ENCODE measurements around the gene ABAT.
A peak's percentile ranks its signal among the peaks of the same experiment; 100 is the strongest.
"Not testable (repeated sequence)": the region's sequence is repeated elsewhere in the genome, so short reads cannot be mapped to it uniquely, and the experiment has no call there.

The ABAT gene

DNA sequence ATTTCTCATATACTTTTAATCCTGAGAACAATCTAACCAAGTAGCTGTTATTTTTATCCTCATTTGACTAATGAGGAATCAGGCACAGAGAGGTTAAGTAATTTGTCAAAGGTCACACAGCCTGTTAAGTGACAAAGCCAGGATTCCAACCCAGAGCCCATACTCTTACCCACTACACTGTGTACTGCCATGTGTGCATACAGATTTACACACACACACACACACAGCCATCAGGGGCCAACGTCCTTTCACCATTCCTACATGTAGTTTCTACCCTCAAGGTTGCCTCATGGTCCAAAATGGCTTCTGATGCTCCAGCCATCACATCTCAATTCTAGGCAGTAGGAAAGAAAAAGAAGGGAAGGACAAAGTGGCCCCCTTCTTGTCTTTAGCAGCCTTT, 100.9 kb downstream of the ABAT start:
- DNase-seq (ENCODE audit: low spot score) = no peak
- no peak for FAIRE-seq

DNA sequence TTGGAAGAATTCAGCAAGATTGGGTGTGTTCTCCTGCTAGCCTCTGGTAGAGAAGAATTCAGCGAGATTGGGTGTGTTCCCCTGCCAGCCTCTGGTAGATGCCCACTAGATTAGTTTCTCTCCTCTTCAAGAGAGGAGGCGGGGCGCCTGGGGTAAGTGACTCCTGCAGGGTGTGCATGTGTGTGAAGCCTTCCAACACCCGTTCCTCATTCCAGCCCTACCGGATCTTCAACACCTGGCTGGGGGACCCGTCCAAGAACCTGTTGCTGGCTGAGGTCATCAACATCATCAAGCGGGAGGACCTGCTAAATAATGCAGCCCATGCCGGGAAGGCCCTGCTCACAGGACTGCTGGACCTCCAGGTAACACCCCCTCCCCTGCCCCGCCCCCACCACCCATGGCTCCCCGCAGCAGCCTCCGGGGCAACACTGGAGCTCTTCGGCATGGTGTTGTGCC, 101.7 kb downstream of the ABAT start:
- no peak for DNase-seq (ENCODE audit: low spot score)

DNA sequence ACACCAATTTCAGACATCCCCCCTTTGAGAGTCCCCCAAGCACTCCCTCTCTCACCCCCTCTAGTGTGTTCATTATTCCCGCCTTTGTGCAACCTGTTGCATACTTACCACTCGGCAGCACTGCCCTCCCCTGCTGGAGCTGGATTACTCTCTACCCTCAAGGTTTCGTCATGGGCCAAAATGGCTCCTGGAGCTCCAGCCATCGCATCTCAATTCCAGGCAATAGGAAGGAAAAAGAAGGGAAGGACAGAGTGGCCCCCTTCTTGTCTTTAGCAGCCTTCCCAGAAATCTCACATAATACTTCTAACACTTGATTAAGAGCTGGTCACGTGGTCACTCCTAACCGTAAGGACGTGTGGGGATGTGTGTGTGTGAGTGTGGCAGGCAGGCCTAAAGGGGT, 102.8 kb downstream of the ABAT start:
- FAIRE-seq = no peak
- no peak for DNase-seq (ENCODE audit: low spot score)

More for the DNA sequence above, 101.7 kb downstream of the ABAT start:
- FAIRE-seq = no peak

DNA sequence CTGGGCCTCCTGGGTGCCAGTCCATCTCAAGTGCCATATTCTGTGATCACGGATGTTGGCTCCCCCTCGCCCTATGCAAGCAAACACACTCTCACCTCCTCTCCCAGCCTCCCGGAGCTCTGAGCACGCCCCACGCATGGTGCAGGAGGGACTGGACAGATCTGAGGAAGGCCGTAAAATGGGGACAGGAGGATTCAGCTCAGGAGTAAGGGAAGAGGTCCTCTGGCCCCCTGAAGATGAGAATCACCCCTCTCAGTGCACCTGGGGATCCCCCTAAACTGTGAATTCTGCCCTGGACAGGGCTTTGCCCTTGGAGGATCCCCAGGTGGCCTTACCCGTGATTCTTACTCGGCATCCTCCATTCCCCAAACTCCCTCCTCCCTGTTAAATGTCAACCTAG, 107.4 kb downstream of the ABAT start:
- FAIRE-seq = no peak

DNA sequence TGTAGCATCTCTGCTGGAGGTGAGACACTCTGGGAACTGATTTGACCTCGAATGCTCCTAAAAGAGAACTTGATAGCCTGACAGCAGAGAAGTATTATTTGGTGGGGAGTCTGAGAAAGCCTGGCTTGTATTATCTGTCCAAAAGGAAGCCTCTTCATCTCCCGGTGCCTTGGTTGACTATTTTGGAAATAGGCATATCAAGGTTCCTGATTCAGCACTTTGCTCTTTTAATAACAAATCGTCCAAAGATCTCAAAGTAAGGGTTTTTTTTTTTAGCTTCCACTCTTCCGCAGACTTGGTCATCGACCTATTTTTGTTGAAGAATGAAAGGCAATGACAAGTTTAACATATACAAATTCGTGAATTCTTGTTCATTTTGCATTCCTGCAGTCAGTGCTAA, 108.3 kb downstream of the ABAT start:
- no peak for FAIRE-seq
- DNase-seq (ENCODE audit: low spot score) = no peak

More for the DNA sequence above, 107.4 kb downstream of the ABAT start:
- DNase-seq (ENCODE audit: low spot score) = no peak

DNA sequence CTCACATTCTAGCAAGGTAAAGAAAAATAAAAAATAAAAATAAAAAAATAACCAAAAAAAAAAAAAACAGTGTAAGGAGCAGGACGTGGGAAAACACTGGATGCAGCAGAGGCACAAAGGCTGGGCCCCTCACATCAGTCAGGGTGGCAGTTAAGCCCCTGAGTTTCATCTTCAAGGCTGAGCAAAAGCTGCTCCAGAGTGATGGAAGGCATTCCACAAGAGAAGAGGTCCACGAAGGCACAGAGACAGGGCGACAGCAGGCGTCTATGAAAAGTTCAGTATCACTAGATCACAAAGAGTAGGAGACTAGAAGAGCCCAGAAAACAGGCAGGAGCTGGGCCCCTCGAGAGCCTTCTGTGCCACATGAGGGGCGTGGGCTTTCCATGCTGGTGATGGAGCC, 111.0 kb downstream of the ABAT start:
- no peak for DNase-seq (ENCODE audit: low spot score)
- no peak for FAIRE-seq

DNA sequence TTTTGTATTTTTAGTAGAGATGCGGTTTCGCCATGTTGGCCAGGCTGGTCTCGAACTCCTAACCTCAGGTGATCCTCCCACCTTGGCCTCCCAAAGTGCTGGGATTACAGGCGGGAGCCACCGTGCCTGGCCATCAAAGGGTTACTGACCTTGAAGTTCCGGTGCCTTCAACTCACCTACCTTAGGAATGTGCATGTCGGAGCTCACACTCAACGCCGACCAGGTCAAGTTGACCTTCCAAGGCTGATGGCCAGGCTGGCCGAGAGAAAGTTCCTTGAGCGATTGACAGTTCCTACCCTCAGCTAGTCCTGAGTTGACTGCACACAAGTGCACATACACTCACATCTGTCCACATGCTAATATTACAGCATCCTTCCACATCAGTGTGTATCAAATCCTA, 111.9 kb downstream of the ABAT start:
- FAIRE-seq; DNase-seq (ENCODE audit: low spot score): not testable (repeated sequence)

DNA sequence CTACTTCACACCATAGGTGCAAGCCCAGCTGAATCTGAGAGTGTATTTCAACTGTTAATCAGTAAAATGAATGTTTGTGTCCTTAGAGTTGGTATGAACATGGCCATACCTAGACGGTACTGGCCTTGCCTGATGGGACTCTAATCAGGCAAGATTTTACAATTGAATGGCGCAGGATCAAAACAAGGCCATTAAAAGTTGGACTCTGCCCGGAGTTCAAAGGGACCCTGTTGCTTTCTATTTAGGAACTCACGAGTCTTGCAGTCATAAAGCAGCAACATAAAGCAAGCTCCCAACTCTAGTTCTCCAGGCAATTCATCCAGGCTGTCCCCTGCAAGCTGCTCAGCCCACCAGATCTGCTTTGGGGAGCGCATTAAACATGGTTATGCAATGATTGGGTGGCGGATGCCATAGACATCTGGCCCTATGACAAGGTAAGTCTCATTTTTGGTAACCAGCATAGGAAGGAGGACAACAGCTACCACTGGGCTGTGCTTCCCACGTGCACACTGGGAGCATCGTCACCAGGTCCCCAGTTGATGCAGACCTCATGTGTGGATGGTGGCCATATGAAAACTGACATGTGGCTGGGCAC, 114.3 kb downstream of the ABAT start:
- no peak for DNase-seq (ENCODE audit: low spot score)
- FAIRE-seq = no peak

DNA sequence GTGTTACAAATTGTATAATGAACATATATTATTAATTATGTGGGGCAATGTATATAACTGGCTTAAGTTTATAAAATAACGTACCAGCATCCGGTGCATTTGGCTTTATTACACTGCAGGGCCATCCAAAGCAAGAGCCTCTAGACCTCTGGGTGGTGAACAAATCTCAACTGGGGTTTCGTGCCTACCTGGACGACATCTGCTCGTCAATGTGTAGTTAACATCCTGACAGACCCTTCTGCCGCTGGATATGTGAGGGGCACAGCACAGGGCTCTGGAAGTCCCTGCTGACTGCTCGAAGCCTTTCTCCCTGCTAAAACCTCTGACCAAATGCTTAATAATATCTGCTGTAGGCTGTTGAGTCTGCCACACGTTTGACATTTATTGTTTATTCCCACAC, 120.7 kb downstream of the ABAT start:
- DNase-seq (ENCODE audit: low spot score) = no peak
- no peak for FAIRE-seq

DNA sequence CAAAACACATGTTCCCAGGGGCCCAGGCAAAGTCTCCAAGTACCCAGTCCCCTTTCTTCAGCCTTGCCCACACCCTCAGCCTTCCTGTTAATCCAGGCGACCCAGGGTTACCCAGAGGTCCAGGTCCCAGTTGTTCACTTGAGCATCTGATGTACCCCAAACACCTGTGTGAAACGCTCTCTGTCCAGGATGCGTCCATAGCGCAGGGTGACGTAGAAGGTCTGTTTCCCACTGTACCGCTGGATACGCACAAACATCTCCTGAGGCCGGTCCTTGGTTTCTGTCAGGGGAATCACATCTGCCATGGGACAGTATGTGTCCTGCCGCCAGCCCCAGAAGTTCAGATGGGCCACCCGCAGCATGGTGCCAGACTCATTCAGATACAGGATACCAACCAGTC, 121.4 kb downstream of the ABAT start:
- DNase-seq (ENCODE audit: low spot score) (no peak), FAIRE-seq (no peak)

DNA sequence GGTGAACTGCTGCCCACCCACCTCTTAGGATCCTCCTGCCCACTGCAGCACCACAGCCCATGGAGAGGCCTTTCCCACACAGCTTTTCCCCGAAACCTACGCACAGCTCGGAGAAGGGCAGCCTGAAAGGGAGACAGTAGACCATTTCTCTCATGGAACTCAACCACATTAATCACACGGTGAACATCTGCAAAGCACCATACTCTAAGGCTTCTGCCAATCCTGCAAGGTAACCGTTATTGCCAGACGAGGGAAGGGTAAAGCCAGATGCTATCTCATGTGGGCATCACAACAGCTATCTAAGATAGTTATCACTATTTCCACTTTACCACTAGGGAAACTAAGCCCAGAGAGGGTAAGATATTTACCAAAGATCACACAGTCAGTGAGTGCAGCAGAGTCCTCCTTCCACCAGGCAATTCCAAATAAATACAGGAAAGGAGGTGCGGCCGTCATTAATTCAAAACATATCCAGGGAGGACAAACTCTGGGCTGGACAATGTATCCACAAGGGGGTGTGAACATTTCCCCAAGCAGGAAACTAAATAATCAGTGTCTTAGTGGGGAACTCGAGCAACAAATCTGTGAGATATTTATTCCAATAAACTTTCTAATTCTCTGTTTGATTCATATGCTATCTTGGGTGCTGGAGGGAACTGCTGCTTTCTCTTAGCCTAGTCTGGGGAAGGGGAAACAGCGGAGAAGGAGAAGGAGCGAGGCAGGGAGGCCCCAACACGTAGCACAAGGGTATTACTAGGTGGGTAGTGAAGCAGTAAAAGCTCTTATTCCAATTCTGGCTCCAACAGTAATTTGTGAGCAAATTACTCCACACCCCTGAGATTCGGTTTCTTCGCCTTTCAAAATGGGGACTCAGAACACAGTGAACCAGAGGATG, 122.3 kb downstream of the ABAT start:
- FAIRE-seq (no peak), DNase-seq (ENCODE audit: low spot score) (no peak)

DNA sequence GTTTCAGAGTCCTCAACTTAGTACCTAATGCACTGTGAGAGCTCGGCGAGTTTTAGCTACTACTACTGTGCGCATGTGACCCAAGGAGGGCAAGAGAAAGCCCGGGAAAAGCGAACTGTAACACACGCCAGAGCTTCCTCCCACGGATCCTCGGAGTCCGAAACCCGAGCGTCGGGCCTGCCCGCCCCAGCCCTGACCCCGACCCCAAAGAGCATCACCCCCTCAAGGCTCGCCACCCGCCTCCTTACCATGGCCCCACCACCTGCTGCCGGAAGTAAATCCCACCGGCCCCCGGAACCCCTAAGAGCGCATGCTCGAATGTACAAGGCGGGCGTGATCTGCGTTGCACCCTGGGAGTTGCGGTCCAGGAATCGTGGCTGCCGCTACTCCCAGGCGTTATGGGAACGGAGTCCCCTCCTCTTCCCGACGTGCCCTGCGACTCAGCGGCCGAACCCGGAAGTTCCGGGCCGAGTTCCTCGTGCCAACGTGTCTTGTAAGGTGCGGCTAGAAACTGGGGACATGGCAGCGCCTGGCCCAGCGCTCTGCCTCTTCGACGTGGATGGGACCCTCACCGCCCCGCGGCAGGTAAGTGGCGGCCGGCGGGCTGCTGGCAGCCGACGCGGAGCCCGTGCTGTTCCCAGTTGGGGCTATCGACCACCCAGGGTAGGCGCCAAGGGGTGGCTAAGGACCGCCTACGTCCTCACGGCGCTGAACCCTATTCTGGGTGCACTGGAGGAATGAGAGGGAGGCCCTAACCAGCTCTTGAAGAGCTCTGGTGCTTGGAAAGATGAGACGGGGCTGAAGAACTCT, 123.2 kb downstream of the ABAT start, which contains the start of the genes PMM2 and TMEM186:
PMM2 (plus strand) TSS at position 476 of the 810 bp plus-strand sequence; CDS start at position 520, 44 bp downstream.
TMEM186 (minus strand) TSS at position 276 of the 810 bp plus-strand sequence; CDS start at position 251, 25 bp downstream.
- FAIRE-seq (peak; percentile 73), DNase-seq (ENCODE audit: low spot score) (peak; percentile 99)

DNA sequence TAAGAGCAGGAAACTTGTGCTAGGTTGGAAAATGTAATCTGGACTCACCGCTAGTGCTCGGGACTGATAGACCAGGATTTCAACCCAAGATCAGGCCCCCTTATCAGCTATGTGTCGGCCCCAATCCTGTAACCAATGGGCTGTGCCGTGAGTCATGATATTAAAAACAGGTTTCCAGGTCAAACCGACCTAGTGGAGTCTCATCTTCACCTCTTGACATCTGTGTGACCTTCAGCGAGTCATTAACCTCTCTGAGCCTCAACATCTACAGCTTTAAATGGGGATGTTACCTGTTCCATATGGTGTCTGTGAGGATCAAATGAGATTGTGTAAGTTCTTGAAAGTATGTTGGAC, 123.7 kb downstream of the ABAT start:
- DNase-seq (ENCODE audit: low spot score) = no peak
- no peak for FAIRE-seq

DNA sequence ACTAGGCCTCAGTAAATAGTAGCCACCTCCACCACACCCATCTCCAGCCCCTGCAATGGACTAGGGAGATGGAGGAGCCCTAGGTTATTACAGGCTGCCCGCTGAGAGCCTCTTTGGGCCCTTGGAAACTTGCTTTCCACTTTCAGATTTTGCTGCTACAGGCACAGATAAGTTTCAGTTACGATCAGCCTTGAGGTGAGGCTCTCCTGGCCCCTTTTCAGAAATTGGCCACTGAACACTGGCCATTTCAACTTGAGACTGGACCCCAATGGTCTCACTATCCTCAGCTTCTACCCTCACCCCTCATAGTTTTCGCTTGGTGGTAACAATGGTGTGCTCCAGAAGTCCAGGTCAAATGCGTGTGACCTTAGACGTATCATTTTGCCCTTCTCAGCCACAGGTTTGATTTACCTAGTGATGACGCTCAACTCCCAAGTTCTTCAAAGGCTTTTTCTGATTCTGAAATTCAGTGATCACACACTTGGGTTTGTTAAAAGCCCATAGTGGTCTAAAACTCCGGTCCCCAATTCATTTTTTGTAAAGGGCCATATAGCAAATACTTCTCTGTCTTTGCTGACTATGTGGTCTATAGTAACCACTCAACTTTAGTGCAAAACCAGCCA, 124.2 kb downstream of the ABAT start:
- no peak for FAIRE-seq
- no peak for DNase-seq (ENCODE audit: low spot score)

DNA sequence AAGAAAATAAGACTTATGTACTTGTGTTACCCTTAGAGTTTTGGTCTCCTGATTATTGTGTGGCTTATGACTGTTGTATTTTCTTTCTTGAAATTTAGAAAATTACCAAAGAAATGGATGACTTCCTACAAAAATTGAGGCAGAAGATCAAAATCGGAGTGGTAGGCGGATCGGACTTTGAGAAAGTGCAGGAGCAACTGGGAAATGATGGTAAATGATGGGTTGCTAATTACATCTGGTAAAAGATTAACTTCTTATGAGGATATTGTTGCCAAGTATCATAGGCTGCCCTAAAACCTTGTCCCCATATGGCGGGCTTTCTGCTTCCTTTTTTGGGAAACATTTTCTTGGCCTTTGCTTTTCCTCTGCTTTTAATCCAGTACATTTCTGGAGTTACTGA, 127.3 kb downstream of the ABAT start:
- FAIRE-seq (no peak), DNase-seq (ENCODE audit: low spot score) (no peak)

DNA sequence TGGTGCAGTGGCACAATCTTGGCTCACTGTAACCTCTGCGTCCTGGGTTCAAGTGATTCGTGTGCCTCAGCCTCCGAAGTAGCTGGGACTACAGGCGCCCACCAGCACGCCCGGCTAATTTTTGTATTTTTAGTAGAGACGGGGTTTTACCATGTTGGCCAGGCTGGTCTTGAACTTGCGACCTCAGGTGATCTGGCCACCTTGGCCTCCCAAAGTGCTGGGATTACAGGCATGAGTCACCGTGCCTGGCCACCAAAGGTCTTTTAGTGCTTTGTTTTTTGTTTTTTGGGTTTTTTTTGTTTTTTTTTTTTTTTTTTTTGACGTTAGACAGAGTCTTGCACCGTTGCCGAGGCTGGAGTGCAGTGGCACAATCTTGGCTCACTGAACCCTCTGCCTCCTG, 129.3 kb downstream of the ABAT start:
- not testable (repeated sequence) for FAIRE-seq; DNase-seq (ENCODE audit: low spot score)

DNA sequence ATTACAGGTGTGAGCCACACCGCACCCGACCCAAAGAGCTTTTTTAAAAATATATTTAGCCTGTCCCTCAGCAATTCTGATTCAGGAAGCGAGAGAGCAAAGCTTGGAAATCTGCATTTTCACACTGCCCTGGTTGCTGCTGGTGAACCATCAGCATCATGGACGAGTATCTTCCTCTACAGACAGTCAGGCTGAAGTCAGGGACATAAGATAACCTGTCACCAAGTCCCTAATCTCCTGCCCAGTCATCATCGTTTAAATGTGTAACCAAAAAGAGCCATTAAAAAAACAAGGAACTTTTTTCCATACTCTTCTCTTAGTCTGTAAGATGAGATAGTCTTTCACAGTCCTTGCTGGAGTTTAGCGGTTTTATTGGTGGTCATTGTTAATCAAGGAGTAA, 129.9 kb downstream of the ABAT start:
- no peak for DNase-seq (ENCODE audit: low spot score)
- no peak for FAIRE-seq

DNA sequence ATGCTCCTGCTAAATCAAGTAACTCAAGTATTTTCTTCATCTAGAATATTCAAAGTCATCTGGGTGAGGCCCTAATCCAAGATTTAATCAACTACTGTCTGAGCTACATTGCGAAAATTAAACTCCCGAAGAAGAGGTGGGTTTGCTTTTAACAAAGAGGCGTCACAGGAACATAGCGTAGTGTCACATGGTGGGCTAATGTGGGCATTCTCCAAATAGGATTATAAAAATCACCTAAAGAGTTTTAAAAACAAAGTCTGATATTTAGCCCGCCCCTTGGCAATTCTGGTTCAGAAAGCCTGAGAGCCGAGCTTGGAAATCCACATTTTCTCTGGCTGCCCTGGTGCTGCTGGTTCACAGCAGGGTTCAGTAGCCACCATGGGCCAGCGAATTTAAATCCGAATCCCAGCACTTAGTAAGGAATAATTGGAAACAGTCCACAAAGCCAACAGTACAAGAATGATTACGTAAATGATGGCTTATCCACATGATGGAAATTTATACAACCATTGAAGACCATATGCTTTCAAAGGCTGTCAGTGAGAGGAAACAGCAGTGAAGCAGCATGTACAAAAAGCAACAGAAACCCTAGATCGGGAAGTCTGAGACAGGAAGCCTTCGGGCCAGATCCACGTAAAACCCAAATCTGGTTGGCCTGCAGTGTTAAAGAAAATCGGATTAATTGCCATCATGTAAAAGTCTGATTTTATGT, 132.0 kb downstream of the ABAT start:
- FAIRE-seq = no peak
- DNase-seq (ENCODE audit: low spot score) = no peak

DNA sequence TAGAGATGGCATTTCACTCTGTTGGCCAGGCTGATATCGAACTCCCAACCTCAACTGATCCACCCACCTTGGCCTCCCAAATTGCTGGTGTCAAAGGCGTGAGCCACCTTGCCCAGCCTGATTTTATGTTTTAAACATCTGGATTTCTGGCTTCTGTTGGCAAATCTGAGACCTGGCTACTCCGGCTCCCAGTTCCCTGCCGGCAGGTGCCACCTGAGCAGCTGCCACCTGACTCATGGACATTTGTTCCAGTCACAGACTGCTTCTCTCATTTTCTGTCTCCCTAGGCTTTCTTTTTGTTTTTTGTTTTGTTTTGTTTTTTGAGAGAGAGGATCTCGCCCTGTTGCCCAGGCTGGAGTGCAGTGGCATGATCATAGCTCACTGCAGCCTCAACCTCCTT, 132.8 kb downstream of the ABAT start:
- FAIRE-seq = no peak
- DNase-seq (ENCODE audit: low spot score) = no peak

DNA sequence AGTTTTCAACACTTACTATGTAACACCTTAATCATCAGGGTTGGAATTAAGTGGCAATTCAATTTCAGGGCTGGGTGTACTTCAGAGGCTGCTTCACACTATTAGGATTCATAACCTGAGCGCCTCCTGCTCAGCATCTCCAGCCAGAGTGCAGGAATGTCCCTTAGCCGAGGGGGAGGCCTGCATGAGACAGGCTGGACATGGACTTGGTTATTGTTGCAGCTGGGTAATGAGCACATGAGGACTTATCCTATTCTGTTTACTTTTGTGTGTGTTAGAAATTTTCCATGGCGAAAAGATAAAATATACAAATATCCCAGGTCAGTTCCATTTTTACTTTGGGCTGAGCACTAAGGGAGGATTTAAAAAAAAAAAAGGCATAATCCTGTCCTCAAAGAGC, 133.6 kb downstream of the ABAT start:
- FAIRE-seq = no peak
- no peak for DNase-seq (ENCODE audit: low spot score)

Data from urothelium cell line (cell line).